Choroid plexus epithelial cell (primary cell): ENCODE results near the gene VKORC1.

Experiments
- DNase-seq: peaks from one replicate; pipeline ENCODE4 v3.0.0-alpha.2; 2010; ENCODE audit warnings: low read depth
- H3K4me3 ChIP-seq: 2 replicates; pipeline ENCODE4 v1.5.1; 2011; ENCODE audit warnings: low read depth, mild to moderate bottlenecking, control low read depth, low read length, moderate library complexity
- CTCF ChIP-seq: conservative IDR thresholded peaks from 2 replicates; pipeline ENCODE4 v1.5.1; 2011; ENCODE audit warnings: low read depth, mild to moderate bottlenecking, control low read depth, inconsistent platforms, low read length, moderate library complexity

Gene VKORC1

GRCh38 chr16:31084584-31085302, 9.9 kb downstream of the VKORC1 start:
- DNase-seq: no peak
- no peak overlapping the region for H3K4me3 ChIP-seq
- no peak for TF ChIP-seq CTCF

- TF ChIP-seq CTCF: no peak
- no peak overlapping the region for H3K4me3 ChIP-seq
- no peak for DNase-seq
Measured at GRCh38 chr16:31083981-31084380, 10.6 kb downstream of the VKORC1 start.

DNA sequence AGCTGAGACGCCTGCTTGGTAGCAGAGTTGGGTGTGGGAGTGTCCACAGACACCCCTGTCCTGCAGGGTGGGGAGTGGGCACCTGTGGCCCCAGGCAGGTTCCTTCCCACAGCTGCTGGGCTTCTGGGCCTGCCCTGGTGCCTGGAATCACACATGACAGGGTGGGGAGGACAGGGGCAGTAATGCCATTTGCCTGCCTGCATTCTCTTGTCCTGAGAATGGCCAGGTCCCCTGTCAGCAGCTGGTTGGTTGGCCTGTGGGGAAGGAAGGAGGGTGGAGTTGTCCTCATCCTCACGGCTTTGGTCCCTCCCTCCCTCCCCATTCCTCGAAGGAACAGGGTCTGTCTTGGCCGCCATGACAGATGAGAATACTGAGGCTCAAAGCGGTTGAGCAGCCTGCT, 11.0 kb downstream of the VKORC1 start:
- no peak for TF ChIP-seq CTCF
- no peak for DNase-seq
- no peak overlapping the region for H3K4me3 ChIP-seq

GRCh38 chr16:31083081-31083480, 11.5 kb downstream of the VKORC1 start:
- no peak for TF ChIP-seq CTCF
- no peak for DNase-seq
- no peak overlapping the region for H3K4me3 ChIP-seq

- TF ChIP-seq CTCF: no peak
- H3K4me3 ChIP-seq: no peak overlapping the region
Measured at GRCh38 chr16:31082368-31083045, 12.1 kb downstream of the VKORC1 start.

DNA sequence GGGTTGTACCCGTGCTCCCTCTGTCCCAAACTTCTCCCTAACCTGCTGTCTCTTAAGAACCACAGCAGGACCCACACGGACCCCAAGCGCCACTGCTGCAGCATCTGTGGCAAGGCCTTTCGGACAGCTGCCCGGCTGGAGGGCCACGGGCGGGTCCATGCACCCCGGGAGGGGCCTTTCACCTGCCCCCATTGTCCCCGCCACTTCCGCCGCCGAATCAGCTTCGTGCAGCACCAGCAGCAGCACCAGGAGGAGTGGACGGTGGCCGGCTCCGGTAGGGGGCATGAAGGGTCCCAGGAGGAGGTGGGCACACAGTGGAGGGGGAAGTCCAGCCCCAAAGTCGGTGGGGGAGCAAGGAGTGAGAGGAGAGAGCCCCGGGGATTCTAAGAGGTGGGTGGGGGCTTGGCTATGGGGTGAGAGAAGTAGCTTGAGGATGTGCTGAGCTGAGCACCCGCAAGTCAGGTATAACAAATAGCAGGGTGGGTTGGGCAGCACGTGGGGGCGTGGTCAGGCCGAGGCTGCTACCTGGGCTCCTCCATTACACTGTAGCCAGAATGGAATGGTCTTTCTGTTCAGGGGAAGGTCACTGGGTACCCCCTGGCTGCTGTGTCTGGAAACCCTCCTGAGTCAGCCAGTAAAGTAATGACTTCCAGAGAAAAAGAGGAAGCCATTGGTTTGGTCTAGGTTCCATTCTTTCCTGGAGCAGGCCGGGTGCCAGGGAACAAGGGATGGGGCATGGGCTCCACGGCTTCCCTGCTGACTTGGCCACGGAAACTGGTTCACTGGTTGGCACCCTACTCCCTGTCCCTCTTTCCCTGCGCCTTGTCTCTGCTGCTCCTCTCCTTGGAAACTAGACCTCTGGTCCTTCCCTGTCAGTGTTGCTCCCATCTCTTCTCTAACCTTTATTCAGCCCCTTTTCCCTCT, 12.9 kb downstream of the VKORC1 start:
- no peak for DNase-seq
- TF ChIP-seq CTCF: no peak
- no peak overlapping the region for H3K4me3 ChIP-seq

More at GRCh38 chr16:31082368-31083045, 12.1 kb downstream of the VKORC1 start:
- no peak for DNase-seq
